ENCODE data around the gene NDUFB6.
A peak's percentile ranks its signal among the peaks of the same experiment; 100 is the strongest.
"Not testable (repeated sequence)": the region's sequence is repeated elsewhere in the genome, so short reads cannot be mapped to it uniquely, and the experiment has no call there.

NDUFB6 gene

DNA sequence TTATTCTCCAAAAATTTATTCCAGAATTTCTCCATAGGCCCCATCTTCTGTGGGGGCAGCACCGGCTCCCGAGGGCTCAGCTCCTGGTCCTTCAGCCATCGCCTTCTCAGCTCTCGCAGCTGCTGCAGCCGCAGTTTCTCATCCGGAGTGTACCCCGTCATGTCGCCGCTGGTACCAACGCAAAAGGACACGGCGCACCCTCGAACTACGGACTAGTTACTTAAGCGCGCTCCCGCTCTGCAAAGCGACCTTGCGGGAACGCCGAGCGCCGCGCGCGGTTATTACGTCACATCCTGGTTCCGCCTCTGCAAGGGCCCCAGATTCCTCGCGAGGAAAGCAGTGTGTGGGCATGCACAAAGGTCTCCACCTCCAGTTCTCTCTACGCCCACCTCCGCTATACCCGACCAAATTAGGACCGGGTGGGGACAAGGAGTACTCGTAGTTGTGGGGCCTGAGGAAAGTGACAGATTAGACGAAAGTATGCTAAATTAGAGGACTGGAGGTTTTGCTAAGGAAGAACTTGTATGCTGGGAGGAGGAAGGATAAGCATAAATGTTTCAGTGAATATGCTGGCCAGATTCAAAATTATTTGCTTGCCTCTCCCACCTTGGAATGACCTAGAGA is at the start of gene NDUFB6:
Gene NDUFB6 (minus strand): TSS at position 260 of the 624 bp plus-strand sequence. CDS start 99 bp downstream, at position 161.
- DNase-seq (ENCODE audit: low read depth in 3 of 3), result peak; percentile 86 to 93 (median 91)

DNA sequence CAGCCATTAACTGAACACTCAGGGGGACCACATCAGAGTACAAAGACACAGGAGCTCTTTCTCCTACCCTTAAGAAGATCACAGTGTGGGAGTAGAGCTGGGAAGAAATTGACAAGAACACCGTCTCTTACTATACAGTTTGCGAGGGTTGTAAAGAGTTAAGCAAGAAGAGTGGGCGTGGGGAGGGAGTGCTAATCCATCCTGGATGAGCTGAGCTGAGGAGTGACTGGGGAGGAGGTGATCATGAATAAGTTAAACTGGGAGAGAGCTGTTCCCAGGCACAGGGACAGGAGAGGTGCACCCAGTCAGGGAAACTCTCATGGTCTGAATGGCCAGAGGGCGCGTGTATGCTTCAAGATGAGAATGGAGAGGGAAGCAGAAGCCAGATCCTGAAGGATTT is 45.3 kb upstream of the NDUFB6 start:
- DNase-seq (ENCODE audit: low read depth in 3 of 3), result no peak

DNA sequence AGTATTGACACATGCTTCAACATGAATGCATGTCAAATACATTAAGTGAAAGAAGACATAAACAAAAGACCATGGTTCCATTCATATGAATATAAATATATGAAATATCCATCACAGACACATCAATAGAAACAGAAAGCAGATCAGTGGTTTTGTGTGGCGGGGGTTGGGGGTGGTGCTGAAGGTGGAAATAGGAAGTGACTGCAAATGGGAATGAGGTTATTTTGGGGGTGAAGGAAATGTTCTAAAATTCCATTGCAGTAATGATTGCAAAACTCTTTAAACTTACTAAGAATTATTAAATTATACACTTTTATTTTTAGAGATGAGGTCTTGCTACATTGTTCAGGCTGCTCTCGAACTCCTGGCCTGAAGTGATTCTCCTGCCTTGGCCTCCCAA is 33.9 kb upstream of the NDUFB6 start:
- DNase-seq (ENCODE audit: low read depth in 3 of 3), result no peak

DNA sequence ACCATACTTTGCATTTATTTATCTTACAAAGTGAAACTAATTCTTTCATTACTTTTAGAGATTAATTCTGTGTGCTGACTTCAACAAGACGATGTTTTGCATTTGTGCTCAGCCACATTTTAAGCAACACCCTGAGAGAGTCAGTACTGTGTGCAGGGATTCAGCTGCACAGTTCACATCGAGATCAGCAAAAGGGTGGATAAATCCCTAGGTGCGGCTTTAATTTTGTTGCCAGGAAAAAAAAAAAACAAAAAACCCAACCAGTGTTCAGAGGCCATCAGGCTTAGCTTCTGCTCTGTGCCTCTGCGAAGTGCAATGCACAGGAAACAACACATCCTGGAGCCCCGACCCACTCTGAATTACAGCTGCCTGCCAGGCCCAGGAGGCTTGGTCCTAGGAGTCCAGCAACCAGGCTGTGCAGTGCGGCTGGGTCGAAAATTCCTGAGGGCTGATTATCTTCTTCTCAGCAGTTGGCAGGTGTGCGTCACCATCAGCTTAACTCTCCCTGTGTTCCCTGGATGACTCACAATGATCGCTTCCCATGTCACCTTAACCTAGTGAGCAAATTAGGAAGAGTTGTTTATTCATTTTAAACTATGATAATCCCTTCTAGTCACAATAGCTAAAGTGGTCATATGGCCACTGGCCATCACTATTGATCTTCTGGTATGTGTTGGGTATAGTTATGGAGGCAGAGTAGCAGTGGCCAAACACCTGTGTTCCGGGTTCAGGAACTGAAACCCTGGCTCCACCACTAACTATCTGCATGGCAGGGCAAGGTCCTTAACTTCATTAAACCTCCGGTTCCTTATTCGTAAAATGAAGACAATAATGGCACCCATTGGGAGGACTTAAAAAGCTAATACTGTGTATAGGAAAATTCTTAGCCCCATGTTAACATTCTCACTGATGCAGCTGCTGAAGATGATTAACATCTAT is 31.2 kb upstream of the NDUFB6 start:
- DNase-seq (ENCODE audit: low read depth in 3 of 3), result no peak

DNA sequence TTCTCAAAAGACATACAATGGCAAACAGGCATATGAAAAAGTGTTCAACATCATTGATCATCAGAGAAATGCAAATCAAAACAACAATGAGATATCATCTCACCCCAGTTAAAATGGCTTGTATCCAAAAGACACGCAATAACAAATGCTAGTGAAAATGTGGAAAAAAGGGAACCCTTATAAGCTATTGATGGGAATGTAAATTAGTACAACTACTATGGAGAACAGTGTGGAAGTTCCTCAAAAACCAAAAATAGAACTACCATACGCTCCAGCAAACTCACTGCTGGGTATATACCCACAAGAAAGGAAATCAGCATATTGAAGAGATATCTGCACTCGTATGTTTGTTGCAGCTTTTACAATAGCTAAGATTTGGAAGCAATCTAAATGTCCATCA is 26.1 kb upstream of the NDUFB6 start:
- not testable (repeated sequence) for DNase-seq (ENCODE audit: low read depth in 3 of 3)

DNA sequence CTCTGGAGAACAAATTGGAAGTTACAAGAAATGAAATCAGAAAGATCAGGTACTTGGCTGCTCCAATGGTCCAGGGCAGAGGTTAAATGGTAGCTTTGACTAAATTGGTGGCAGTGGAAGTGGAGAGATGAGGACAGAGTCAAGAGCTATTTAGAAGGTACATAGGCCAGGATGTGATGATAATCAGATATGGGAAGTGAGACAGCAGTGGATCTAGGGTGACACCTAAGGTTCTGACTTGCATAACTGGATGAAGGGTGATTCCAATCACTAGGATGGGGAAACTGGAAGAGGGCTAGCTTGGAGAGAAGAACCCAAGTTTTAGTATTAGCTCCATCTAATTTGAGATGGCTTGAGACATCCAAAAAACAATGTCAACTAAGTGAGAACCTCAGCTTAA is 24.0 kb upstream of the NDUFB6 start:
- no peak for DNase-seq (ENCODE audit: low read depth in 3 of 3)

DNA sequence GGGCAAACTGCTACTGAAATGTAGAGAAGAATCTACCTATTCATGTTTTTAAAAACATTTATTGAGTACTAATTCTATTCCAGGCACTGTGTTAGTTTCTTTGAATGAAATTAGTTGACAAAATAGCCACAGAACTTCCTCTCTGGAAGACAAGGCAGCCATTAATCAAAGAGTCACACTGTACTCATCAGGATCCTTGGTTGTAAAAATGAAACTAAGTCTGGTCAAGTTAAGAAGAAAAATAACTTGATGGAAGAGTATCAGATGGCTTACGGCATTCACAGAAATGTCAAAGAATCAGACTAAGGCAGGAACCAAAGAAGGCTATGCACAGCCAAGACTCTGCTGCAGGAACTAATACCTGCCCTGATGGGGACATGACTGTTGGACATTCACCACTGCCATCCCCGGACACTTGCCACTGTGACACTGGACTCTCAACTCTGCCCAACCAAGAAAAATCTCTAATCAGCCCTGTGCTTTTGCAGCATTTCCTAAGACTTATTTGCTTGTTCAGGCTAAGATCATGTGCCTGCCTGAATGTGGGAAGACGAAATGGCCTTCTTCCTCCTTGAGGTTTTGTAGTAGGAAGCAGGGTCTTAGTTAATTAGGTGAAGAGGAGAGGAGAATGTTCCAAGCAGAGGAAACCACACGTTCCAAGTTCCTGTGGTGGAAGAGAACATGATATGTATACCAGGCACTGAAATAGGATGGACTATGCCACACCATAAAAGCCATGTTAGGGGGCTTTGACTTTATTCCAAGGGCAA is 23.3 kb upstream of the NDUFB6 start:
- DNase-seq (ENCODE audit: low read depth in 3 of 3), result no peak

DNA sequence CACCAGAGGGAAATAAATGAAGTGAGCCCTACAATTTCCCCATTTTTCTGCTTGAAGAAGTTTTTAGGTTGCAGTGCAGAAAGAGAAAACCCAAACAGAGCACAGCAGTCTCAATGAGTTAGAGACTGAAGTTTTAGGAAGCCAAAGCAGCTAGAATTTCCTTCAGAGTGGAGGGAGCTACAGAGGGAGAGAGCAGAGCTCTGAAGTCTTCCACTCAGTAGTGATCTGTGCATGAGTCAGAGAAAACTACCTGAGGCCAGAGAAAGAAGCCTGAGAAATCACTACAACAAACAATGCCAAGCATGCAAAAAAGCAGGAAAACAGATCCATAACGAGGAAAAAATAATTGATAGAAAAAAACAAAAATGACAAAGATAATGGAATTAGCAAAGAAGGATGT is 17.9 kb upstream of the NDUFB6 start:
- DNase-seq (ENCODE audit: low read depth in 3 of 3), result no peak

DNA sequence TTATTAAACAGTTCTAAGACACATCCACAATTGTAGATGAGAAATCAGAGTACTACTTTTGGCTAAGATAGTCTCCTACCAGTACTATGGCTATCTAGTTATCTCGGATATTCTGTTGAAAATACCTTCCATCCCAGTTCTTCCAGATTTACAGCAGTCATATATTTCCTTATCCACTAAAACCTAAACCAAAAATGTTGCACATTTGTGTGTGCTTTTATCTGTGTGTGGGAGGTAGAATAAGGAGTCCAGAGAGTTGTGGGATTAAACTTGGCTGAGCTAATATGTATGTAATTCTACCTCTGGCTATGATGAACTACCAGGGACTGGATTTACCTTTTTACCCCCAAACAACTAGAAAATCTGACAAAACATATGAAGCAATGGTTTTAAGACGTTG is 17.5 kb upstream of the NDUFB6 start:
- no peak for DNase-seq (ENCODE audit: low read depth in 3 of 3)

DNA sequence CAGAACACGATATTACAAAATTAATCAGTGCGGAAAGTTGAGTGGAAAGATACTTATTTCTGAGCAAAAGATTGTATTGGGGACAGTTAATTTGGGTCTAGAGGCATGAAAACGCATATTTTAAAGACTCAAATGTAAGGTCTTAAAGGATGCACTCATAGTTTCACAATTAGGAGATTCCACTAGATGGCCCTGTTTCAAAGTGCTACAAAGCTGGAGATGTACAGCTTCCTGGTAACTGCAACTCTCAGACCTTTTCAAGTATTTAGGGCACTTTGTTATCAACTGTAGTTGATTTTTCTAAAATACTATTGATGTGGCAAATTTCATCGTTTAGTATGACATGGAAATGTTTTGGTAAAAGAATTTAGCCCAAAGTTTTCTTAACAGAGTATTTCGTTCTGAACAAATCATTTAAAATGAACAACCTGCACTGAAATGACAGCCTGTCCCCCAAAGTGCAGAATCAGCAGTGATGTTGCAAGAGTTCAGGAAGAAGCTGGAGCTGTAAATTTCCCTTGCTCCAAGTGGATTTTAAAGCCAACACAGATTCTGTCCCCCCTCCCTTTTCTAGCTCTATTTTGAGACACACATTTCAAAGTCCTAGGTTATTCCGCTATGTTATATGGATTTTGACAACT is 16.2 kb upstream of the NDUFB6 start:
- no peak for DNase-seq (ENCODE audit: low read depth in 3 of 3)

DNA sequence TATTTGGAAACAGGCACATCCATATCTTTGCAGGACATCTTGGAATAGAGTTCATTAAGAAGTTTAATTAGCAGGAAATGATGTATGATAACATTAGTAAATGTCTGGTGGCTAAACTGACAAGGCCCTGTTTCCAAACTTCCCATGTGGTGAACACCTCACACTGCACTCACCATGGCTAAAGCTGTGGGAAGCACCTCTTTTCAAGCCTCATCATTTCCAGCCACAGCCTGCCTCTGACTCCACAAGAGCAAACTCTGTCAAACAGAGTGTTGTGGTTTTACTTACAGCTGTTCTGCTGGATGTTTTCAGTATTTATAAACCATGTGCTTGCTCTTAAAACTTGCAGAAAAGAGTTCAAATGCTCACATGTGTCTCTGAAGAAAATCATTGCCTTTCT is 14.9 kb upstream of the NDUFB6 start:
- DNase-seq (ENCODE audit: low read depth in 3 of 3), result no peak

DNA sequence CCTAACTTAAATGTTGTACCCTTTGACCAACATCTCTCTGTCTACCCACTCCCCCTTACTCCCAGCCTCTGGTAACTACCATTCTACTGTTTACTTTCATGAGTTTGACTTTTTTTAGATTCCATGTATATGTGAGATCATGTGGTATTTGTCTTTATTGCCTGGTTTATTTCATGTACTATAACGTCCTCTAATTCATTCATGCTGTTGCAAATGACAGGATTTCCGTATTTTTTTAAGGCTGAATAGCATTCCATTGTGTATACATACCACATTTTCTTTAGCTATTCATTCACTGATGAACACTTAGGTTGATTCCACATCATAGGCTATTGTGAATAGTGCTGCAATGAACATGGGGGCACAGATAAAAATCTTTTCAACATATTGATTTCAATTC is 11.8 kb upstream of the NDUFB6 start:
- no peak for DNase-seq (ENCODE audit: low read depth in 3 of 3)

DNA sequence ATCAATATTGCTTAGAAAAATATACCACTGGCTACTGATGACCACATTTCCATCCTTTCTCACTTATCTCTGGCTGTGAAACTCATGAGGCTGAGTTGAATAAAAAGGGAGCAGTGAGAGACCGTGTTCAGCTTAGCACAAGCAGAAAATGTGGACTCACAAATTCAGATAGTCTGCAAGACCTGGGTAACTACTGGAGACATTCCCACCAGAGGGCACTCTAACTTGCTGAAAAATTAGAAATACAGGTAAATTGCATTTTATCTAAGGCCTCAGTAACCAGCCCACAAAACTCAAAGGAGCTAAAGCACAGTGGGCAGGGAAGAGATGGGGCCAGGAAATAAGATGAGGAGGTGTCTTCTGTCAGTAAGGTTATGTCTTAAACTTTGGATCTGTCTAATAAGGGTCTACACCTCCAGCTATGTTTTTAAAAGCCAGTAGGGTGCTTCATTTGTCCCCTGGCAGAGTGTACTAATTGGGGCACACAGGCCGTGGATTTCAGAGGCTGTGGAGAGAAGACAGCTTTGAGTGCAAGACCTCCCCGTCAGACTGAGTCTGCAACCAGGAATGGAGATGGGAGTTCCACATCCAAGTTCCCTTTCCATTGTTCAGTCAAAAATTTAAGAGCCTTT is 8.7 kb upstream of the NDUFB6 start:
- DNase-seq (ENCODE audit: low read depth in 3 of 3), result no peak

DNA sequence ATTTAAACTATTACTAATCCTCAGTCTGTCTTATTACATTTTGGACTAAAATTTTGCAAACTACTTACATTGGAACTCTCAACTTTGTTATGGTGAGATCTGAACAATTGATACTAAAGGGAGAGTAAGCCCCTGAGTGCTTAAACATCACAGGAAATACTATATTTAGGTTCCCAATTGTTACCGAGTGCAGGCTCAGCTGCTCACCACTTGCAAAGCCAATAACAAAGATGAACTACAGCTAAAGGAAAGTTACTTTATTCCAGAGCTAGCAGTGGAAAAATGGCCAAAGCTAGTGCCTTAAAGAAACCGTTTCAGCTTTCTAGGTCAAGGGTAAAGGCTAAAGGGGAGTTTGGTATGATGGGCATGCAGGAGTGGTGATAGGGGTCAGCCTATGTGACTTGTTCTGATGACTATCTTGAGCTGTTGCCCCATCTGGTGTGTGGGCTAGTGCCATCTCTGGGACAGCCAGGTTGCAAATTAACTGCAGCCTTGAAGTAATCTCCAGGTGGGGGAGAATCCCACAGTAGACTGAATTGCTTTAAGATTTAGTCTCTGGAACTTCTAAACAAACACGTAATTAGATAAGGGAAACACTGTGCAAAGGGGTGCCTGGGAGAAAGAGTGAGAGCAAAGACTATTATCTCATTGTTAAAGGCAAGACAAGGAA is 7.8 kb upstream of the NDUFB6 start:
- DNase-seq (ENCODE audit: low read depth in 3 of 3), result no peak

DNA sequence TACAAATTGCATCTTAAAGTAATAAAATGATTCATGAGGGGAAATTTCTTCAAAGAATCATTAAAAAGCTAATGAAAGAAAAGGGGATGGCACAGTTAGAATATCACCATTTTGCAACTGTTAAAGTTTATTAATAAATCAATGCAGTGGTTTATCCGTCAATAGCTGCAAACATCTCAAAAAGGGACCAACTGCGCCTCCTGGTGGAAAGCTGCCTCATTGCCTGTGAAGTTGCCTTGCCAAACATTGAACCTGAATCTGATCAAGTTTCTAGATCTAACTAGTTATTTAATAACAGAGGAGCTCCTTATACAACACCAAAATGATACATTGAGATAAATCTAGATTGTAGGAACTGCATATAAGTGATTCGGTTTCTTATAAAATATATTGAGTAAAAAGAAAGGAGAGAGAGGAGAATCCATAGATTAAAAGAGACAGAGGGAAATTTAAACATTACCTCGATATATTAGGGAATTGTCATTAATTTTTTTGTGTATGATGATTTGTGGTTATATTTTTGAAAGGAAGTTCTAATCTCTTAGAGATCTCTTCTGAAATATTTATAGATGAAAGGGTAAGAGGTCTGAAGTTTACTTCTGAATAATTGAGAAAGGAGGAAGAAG is 6.9 kb upstream of the NDUFB6 start:
- DNase-seq (ENCODE audit: low read depth in 3 of 3), result peak; percentile 57 to 69 (median 58)

DNA sequence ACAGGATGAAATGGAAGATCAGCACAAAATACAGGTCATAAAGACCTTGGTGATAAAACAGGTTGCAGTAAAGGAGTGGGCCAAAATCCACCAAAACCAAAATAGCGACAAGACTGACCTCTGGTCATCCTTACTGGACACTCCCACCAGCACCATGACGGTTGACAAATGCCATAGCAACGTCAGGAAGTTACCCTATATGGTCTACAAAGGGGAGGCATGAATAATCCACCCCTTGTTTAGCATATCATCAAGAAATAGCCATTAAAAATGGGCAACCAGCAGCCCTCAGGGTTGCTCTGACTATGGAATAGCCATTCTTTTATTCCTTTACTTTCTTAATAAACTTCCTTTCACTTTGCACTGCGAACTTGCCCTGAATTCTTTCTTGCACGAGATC is 6.0 kb upstream of the NDUFB6 start:
- DNase-seq (ENCODE audit: low read depth in 3 of 3), result no peak

DNA sequence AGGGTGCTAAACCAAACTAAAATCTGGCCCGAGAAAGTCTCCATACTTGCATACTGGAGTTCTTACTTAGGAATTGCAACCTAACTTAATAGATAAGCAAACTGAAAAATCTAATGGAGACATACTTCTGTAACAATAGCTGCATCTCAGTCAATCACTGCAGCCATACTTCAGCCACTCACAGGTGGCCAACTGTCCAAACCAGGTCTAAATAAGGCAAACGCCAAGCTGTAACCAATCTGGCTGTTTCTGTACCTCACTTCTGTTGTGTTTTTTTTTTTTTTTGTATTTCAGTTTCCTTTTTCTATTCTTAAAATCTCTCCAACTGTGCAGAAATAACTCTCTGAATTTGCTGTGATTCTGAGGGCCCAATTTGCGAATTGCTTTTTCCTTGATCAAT is 4.4 kb upstream of the NDUFB6 start:
- no peak for DNase-seq (ENCODE audit: low read depth in 3 of 3)

DNA sequence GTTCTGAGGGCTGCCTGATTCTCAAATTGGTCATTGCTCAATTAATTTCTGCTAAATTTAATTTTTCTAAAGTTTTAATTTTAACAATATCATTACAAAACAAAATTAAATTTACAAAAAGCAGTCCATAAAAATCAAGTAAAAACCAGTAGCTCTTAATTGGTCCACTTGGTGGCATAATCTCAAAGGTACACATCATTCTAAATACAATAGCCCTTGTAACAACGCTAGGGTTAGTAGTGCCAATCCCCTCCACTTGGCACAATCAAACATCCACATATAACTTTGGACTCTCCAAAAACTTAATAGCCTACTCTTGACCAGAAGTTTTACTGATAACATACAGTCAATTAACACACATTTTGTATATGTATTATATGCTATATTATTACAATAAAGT is 1.9 kb upstream of the NDUFB6 start:
- no peak for DNase-seq (ENCODE audit: low read depth in 3 of 3)

DNA sequence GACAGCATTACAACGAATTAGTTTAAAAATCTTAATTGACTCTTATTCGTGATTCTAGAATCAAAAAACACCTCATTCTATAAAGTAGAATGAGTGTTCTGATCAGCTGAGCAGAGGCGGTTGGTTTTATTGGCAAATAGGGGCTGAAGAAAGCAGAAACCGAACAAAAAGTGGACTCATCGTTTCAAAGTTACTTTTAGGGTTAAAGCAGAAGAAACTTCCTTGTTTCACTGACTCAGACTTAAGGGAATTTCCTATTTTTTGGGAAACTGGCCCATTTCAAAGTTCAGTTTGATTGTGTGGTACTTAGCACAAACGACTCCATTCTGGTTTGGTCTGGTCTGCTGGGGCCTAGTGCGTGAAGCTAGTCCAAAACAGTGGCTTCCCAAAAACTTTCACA is 862 bp upstream of the NDUFB6 start:
- no peak for DNase-seq (ENCODE audit: low read depth in 3 of 3)
